Neural cell (in vitro differentiated cells): ENCODE measurements around the gene P2RX4. TPM values are rescaled to one million over a fixed set of nuclear protein-coding genes. Genes with fewer than 3 reads are reported as not detected.

Source experiments
- H2AFZ ChIP-seq: fragments of 200-600, 300-800 bp; sonication (generic), shearing (Covaris generic); 2 replicates; pipeline ENCODE4 v1.6.0; 2014; ENCODE audit warnings: low read depth, mild to moderate bottlenecking, antibody characterized with exemption, low read length, moderate library complexity
- H3F3A ChIP-seq: fragments of 200-600 bp; shearing (Covaris generic); 2 replicates; pipeline ENCODE4 v1.6.1; 2016; ENCODE audit warnings: mild to moderate bottlenecking, moderate library complexity, mixed read lengths, antibody characterized with exemption, low read length; ENCODE audit not compliant: insufficient read depth, poor library complexity, severe bottlenecking
- H3K27ac ChIP-seq: fragments of 200-600, 300-800 bp; sonication (generic), shearing (Covaris generic); 2 replicates; pipeline ENCODE4 v1.5.1; 2014; ENCODE audit warnings: mild to moderate bottlenecking, low read length, moderate library complexity
- H3K27me3 ChIP-seq: fragments of 300-800, 200-600 bp; sonication (generic), shearing (Covaris generic); 2 replicates; pipeline ENCODE4 v1.6.0; 2014; ENCODE audit warnings: mild to moderate bottlenecking, low read depth, low read length, moderate library complexity; ENCODE audit not compliant: insufficient read depth
- H3K36me3 ChIP-seq: fragments of 300-800, 200-600 bp; sonication (generic), shearing (Covaris generic); 2 replicates; pipeline ENCODE4 v1.5.1; 2014; ENCODE audit warnings: mild to moderate bottlenecking, antibody characterized with exemption, low read length, moderate library complexity; ENCODE audit not compliant: insufficient read depth
- H3K4me2 ChIP-seq: fragments of 300-800, 200-600 bp; sonication (generic), shearing (Covaris generic); 2 replicates; pipeline ENCODE4 v1.6.0; 2014; ENCODE audit warnings: mild to moderate bottlenecking, low read length
- H3K4me3 ChIP-seq: fragments of 300-800, 200-600 bp; sonication (generic), shearing (Covaris generic); 2 replicates; pipeline ENCODE4 v1.5.1; 2014; ENCODE audit warnings: mild to moderate bottlenecking, low read length, moderate library complexity
- H3K79me2 ChIP-seq: fragments of 200-600 bp; shearing (Covaris generic); replicated peaks from 2 replicates; pipeline ENCODE4 v1.6.0; 2014; ENCODE audit warnings: mild to moderate bottlenecking, low read length, moderate library complexity; ENCODE audit not compliant: insufficient read depth
- H3K9ac ChIP-seq: fragments of 300-800, 200-600 bp; sonication (generic), shearing (Covaris generic); 2 replicates; pipeline ENCODE4 v1.6.1; 2016; ENCODE audit warnings: mild to moderate bottlenecking, low read length, mixed read lengths
- H3K9me2 ChIP-seq: fragments of 200-600 bp; shearing (Covaris generic); 2 replicates; pipeline ENCODE4 v1.6.1; 2016; ENCODE audit warnings: mild to moderate bottlenecking, low read length, mixed read lengths; ENCODE audit not compliant: insufficient read depth
- H3K9me3 ChIP-seq: fragments of 200-600, 300-800 bp; sonication (generic), shearing (Covaris generic); 2 replicates; pipeline ENCODE4 v1.6.1; 2016; ENCODE audit warnings: mild to moderate bottlenecking, mixed run types, low read length, moderate library complexity, mixed read lengths
- H4K20me1 ChIP-seq: fragments of 200-600 bp; shearing (Covaris generic); 2 replicates; pipeline ENCODE4 v1.6.1; 2016; ENCODE audit warnings: mild to moderate bottlenecking, mixed run types; ENCODE audit not compliant: insufficient read depth
- EP300 ChIP-seq: fragments of 450-650 bp; conservative IDR thresholded peaks from 2 replicates; pipeline ENCODE4 v1.6.1; 2014; ENCODE audit warnings: antibody characterized with exemption, mild to moderate bottlenecking, moderate library complexity; ENCODE audit not compliant: poor library complexity, severe bottlenecking
- EZH2 ChIP-seq: fragments of 200-600, 300-800 bp; shearing (Covaris generic), sonication (generic); IDR thresholded peaks from 2 replicates; pipeline ENCODE4 v1.6.1; 2014; ENCODE audit warnings: antibody characterized with exemption, low read length, borderline replicate concordance, mild to moderate bottlenecking; ENCODE audit not compliant: insufficient read depth, poor library complexity, severe bottlenecking
- MXI1 ChIP-seq: fragments of 450-650 bp; conservative IDR thresholded peaks from 2 replicates; pipeline ENCODE4 v1.6.1; 2014; ENCODE audit warnings: antibody characterized with exemption, mild to moderate bottlenecking; ENCODE audit not compliant: poor library complexity, severe bottlenecking
- POLR2AphosphoS5 ChIP-seq: IDR thresholded peaks from 2 replicates; pipeline ENCODE4 v1.6.1; 2012
- RAD21 ChIP-seq: fragments of 450-650 bp; conservative IDR thresholded peaks from 2 replicates; pipeline ENCODE4 v1.6.1; 2014; ENCODE audit warnings: antibody characterized with exemption, mild to moderate bottlenecking, moderate library complexity
- SMC3 ChIP-seq: fragments of 450-650 bp; conservative IDR thresholded peaks from 2 replicates; pipeline ENCODE4 v1.6.1; 2014; ENCODE audit warnings: antibody characterized with exemption, mild to moderate bottlenecking, moderate library complexity; ENCODE audit not compliant: poor library complexity
- TAF1 ChIP-seq: IDR thresholded peaks from 2 replicates; pipeline ENCODE4 v1.6.1; 2012; ENCODE audit warnings: low read depth
- polyA plus RNA-seq: library from polyadenylated mRNA; depleted of rRNA; stranded (reverse); fragments of >200 nt; gene quantifications from 2 replicates; pipeline ENCODE4 v1.2.3, GENCODE V29; 2014
- TF ChIP-seq, protein P1 (sequence below): fragments of 450-650 bp; IDR thresholded peaks from 2 replicates; pipeline ENCODE4 v1.5.1; 2014; ENCODE audit warnings: antibody characterized with exemption, mild to moderate bottlenecking, moderate library complexity; ENCODE audit not compliant: poor library complexity, severe bottlenecking
- TF ChIP-seq, protein P2 (sequence below): IDR thresholded peaks from 2 replicates; pipeline ENCODE4 v1.6.1; 2012; ENCODE audit warnings: borderline replicate concordance

The P2RX4 gene
- polyA plus RNA-seq, 1 donor from 2014 or later: 5.8 TPM

- Histone ChIP-seq H3K79me2 (no peaks in the 10 kb centered on the region), H3K9me3 (no peaks in the 10 kb centered on the region), H3K9me2 (no peaks in the 10 kb centered on the region), H3K27me3 (no peaks in the 10 kb centered on the region), H4K20me1 (no peaks in the 10 kb centered on the region), H3K27ac (no peak overlapping the region), H3K9ac (no peak overlapping the region), H2AFZ (no peak overlapping the region), H3F3A (no peaks in the 10 kb centered on the region), H3K36me3 (no peaks in the 10 kb centered on the region), H3K4me3 (no peak overlapping the region), H3K4me2 (no peak overlapping the region)
- TF ChIP-seq, protein P1, sequence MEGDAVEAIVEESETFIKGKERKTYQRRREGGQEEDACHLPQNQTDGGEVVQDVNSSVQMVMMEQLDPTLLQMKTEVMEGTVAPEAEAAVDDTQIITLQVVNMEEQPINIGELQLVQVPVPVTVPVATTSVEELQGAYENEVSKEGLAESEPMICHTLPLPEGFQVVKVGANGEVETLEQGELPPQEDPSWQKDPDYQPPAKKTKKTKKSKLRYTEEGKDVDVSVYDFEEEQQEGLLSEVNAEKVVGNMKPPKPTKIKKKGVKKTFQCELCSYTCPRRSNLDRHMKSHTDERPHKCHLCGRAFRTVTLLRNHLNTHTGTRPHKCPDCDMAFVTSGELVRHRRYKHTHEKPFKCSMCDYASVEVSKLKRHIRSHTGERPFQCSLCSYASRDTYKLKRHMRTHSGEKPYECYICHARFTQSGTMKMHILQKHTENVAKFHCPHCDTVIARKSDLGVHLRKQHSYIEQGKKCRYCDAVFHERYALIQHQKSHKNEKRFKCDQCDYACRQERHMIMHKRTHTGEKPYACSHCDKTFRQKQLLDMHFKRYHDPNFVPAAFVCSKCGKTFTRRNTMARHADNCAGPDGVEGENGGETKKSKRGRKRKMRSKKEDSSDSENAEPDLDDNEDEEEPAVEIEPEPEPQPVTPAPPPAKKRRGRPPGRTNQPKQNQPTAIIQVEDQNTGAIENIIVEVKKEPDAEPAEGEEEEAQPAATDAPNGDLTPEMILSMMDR: no peak
- no peak for TF ChIP-seq RAD21
- TF ChIP-seq EZH2: no peak
- no peak for TF ChIP-seq MXI1
- no peak for TF ChIP-seq EP300
- no peak for TF ChIP-seq TAF1
- TF ChIP-seq POLR2AphosphoS5: no peak
These were observed 67.4 kb downstream of the P2RX4 start for GRCh38 chr12:121277374-121277759.

DNA sequence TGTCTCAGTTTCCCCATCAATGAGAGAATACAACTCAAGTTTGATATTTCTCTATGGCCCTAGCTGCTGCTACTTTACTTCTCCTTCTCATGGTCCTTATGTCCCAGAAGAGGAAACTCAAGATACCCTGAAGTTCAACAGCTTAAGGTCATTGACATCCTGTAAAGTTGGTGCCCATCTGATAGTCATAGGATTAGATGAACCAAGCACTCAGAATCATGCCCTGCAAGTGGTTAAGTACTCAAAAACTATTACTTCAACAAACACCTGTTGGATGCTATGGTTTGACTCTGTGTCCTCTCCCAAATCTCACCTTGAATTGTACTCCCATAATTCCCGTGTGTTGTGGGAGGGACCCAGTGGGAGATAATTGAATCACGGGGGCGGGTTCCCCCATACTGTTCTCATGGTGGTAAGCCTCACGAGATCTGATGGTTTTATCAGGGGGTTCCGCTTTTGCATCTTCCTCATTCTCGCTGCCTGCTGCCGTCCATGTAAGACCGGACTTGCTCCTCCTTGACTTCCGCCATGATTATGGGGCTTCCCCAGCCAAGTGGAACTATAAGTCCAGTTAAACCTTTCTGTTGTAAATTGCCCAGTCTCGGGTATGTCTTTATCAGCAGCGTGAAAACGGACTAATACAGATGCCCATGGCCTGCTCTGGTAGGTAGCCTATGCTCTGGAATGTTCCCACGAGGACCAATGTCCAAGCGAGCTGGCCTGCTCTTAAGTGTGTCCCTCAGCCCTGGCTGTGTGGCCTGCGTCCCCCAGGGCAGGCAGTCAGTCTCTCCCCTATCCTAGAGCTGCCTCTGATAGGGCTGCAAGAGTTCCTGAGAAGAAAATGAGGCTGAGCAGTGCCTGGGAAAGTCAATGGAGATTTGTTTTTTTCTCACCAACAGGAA is 68.5 kb downstream of the P2RX4 start:
- no peaks in the 10 kb centered on the region for H3K27me3 ChIP-seq
- no peaks in the 10 kb centered on the region for H3F3A ChIP-seq
- H3K9ac ChIP-seq: no peak overlapping the region
- no peak overlapping the region for H2AFZ ChIP-seq
- no peaks in the 10 kb centered on the region for H3K9me2 ChIP-seq
- no peaks in the 10 kb centered on the region for H4K20me1 ChIP-seq
- H3K79me2 ChIP-seq: no peaks in the 10 kb centered on the region
- H3K27ac ChIP-seq: no peak overlapping the region
- H3K36me3 ChIP-seq: no peaks in the 10 kb centered on the region
- no peak overlapping the region for H3K4me3 ChIP-seq
- H3K4me2 ChIP-seq: no peak overlapping the region
- no peaks in the 10 kb centered on the region for H3K9me3 ChIP-seq
- TF ChIP-seq POLR2AphosphoS5: no peak
- TF ChIP-seq RAD21: no peak
- TF ChIP-seq EP300: no peak
- TF ChIP-seq MXI1: no peak
- TF ChIP-seq TAF1: no peak
- TF ChIP-seq, protein P1: no peak
- TF ChIP-seq SMC3: no peak
- no peak for TF ChIP-seq EZH2
- TF ChIP-seq, protein P2, sequence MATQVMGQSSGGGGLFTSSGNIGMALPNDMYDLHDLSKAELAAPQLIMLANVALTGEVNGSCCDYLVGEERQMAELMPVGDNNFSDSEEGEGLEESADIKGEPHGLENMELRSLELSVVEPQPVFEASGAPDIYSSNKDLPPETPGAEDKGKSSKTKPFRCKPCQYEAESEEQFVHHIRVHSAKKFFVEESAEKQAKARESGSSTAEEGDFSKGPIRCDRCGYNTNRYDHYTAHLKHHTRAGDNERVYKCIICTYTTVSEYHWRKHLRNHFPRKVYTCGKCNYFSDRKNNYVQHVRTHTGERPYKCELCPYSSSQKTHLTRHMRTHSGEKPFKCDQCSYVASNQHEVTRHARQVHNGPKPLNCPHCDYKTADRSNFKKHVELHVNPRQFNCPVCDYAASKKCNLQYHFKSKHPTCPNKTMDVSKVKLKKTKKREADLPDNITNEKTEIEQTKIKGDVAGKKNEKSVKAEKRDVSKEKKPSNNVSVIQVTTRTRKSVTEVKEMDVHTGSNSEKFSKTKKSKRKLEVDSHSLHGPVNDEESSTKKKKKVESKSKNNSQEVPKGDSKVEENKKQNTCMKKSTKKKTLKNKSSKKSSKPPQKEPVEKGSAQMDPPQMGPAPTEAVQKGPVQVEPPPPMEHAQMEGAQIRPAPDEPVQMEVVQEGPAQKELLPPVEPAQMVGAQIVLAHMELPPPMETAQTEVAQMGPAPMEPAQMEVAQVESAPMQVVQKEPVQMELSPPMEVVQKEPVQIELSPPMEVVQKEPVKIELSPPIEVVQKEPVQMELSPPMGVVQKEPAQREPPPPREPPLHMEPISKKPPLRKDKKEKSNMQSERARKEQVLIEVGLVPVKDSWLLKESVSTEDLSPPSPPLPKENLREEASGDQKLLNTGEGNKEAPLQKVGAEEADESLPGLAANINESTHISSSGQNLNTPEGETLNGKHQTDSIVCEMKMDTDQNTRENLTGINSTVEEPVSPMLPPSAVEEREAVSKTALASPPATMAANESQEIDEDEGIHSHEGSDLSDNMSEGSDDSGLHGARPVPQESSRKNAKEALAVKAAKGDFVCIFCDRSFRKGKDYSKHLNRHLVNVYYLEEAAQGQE: no peak
